Measurements from ENCODE around the gene DBN1. TPM values are rescaled to one million over a fixed set of nuclear protein-coding genes. Genes with fewer than 3 reads are reported as not detected.
"Not testable (repeated sequence)": the region's sequence is repeated elsewhere in the genome, so short reads cannot be mapped to it uniquely, and the experiment has no call there.

DBN1 gene
- total RNA-seq, 2 experiments from 2014 or later, result 29.5 to 41.2 TPM

DNA sequence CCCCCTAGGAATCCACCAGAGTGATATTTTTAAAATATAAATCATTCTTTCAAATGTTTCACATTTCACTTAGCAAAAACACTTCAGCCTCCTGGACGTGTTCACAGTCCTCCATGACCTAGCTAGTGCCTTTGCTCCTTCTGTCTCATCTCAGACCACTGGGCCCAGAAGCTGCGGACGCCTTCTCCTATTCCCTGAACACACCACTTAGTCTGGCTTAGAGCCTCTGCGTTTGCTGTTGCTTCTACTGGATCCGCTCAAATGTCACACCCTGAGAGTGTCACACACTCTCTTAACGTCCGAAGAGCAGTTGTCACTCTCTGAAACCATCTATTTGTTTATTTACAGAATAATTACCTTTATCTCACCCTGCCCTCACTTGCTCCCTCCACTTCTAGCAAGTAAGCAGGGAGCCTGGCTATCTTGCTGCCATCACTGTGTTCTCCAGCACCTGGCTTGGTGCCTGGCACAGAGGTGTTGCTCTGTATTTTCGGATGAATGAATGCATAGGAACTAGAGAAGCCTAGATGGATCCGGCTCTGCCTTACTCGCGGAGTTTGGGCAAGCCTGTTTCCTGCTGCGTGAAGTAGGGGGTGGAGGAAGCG, 48.1 kb downstream of the DBN1 start:
- ChIA-PET POLR2A (interaction anchor here (0.6 kb wide), 1 partner anchor 11 kb away, joined by 6 read pairs; no protein-coding TSS in a partner anchor), CTCF (interaction anchor here (0.8 to 12.6 kb wide), 7 partner anchors 9 to 35 kb away, joined by 3 to 131 read pairs (median 9); no protein-coding TSS in a partner anchor)
- Mint-ChIP-seq H3K27me3 (no peaks in the 10 kb centered on the region), H3K4me1 (peaks cover 29% of the 10 kb centered on the region), H3K27ac (peak overlapping the region; percentile 94), H3K36me3 (ENCODE audit: low read depth) (peaks cover 32% of the 10 kb centered on the region), H3K9me3 (ENCODE audit: low read depth) (no peaks in the 10 kb centered on the region), H3K4me3 (peak overlapping the region; percentile 81)
- ATAC-seq (peak; percentile 2), DNase-seq (no peak)
- intact Hi-C loops (cut with DNase I, micrococcal nuclease), result loop anchor here in 1 of 2 experiments (1.0 to 5.0 kb wide), 3 partner anchors 91 to 727 kb away; partner anchors contain the start of genes DDX41, NHP2 and UIMC1

- DNase-seq, result no peak
- Mint-ChIP-seq H3K27ac (no peak overlapping the region), H3K4me3 (no peak overlapping the region), H3K36me3 (ENCODE audit: low read depth) (peaks cover 16% of the 10 kb centered on the region), H3K27me3 (no peaks in the 10 kb centered on the region), H3K9me3 (ENCODE audit: low read depth) (no peaks in the 10 kb centered on the region), H3K4me1 (peaks cover 13% of the 10 kb centered on the region)
- no peak for ATAC-seq
- ChIA-PET CTCF (interaction anchor here (1.2 to 12.6 kb wide), 5 partner anchors 10 to 74 kb away, joined by 3 to 131 read pairs (median 10); partner anchors contain the start of gene PDLIM7), POLR2A (interaction anchor here (1.6 kb wide), 1 partner anchor 8 kb away, joined by 4 read pairs; no protein-coding TSS in a partner anchor)
- intact Hi-C loops (cut with DNase I, micrococcal nuclease), result no loop called here
Measured at GRCh38 chr5:177423671-177424070, 49.8 kb downstream of the DBN1 start.

DNA sequence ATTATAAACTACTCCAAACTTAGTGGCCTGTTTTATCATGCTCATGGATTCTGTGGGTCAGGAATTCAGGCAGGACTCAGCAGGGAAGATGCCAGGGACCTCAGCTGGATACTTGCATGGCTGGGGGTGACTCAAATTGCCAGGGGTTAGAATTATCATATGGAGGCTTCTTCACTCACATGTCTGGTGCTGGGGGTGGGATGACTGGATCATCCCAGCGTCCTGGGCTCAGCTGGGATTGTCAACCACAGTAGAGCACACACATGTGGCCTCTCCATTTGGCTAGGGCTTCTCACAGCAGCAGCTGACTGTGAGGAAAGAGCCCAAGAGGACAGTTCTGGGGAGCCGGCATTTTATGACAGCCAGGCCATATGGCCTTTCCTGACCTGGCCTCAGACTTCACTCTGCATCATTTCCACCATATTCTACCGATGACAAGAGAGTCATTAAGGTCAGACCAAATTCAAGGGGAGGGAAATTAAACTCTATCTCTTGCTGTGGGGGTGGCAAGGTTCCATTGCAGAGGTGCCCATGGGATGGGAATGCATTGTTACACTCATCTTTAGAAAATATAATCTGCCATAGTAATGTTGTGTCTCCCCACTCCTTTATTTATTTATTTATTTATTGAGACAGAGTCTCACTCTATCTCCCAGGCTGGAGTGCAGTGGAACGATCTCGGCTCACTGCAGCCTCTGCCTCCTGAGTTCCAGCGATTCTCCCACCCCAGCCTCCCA, 52.2 kb downstream of the DBN1 start:
- no peak for DNase-seq
- CTCF ChIA-PET, result interaction anchor here (0.6 to 9.8 kb wide), 2 partner anchors 17 to 28 kb away, joined by 4 to 81 read pairs; no protein-coding TSS in a partner anchor
- POLR2A ChIA-PET, result no interaction called here

DNA sequence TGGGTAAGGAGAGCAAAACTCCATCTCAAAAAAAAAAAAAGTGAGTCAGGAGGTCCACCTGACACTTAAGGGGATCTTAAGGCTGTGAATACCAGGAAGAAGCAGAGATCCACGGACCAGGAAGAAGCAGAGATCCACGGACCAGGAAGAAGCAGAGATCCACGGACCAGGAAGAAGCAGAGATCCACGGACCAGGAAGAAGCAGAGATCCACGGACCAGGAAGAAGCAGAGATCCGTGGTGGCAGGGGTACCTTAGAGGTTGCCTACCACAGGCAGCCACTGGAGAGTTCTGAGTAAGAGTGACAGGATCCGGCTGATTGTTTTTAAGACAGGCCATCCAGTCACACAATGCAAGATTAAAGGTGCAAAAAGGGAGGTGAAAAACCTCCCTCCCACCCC, 53.0 kb downstream of the DBN1 start:
- peaks cover 11% of the 10 kb centered on the region for H3K4me1 Mint-ChIP-seq
- ATAC-seq; intact Hi-C loops (cut with DNase I, micrococcal nuclease); H3K36me3 Mint-ChIP-seq (ENCODE audit: low read depth); H3K27me3 Mint-ChIP-seq; H3K9me3 Mint-ChIP-seq (ENCODE audit: low read depth); H3K27ac Mint-ChIP-seq; POLR2A ChIA-PET; DNase-seq; H3K4me3 Mint-ChIP-seq: not testable (repeated sequence)
- CTCF ChIA-PET, result interaction anchor here (9.8 kb wide), 1 partner anchor 17 kb away, joined by 81 read pairs; no protein-coding TSS in a partner anchor

More for the DNA sequence above, 52.2 kb downstream of the DBN1 start:
- no peak overlapping the region for H3K27ac Mint-ChIP-seq
- no peak for ATAC-seq
- intact Hi-C loops (cut with DNase I, micrococcal nuclease), result no loop called here
- no peak overlapping the region for H3K4me3 Mint-ChIP-seq
- H3K9me3 Mint-ChIP-seq (ENCODE audit: low read depth), result no peaks in the 10 kb centered on the region
- no peaks in the 10 kb centered on the region for H3K36me3 Mint-ChIP-seq (ENCODE audit: low read depth)
- H3K4me1 Mint-ChIP-seq, result peaks cover 14% of the 10 kb centered on the region
- H3K27me3 Mint-ChIP-seq, result no peaks in the 10 kb centered on the region

- DNase-seq (no peak), ATAC-seq (no peak)
- intact Hi-C loops (cut with DNase I, micrococcal nuclease), result no loop called here
- no peaks in the 10 kb centered on the region for H3K27me3 Mint-ChIP-seq
- H3K9me3 Mint-ChIP-seq (ENCODE audit: low read depth), result no peaks in the 10 kb centered on the region
- no peak overlapping the region for H3K4me3 Mint-ChIP-seq
- H3K4me1 Mint-ChIP-seq, result peaks cover 10% of the 10 kb centered on the region
- no peaks in the 10 kb centered on the region for H3K36me3 Mint-ChIP-seq (ENCODE audit: low read depth)
- CTCF ChIA-PET, result interaction anchor here (7.3 kb wide), 1 partner anchor 15 kb away, joined by 55 read pairs; no protein-coding TSS in a partner anchor
- POLR2A ChIA-PET, result no interaction called here
- no peak overlapping the region for H3K27ac Mint-ChIP-seq
Measured at GRCh38 chr5:177419046-177419445, 54.4 kb downstream of the DBN1 start.

GRCh38 chr5:177417081-177417480, 56.4 kb downstream of the DBN1 start:
- H3K9me3 Mint-ChIP-seq (ENCODE audit: low read depth); intact Hi-C loops (cut with DNase I, micrococcal nuclease); DNase-seq; H3K36me3 Mint-ChIP-seq (ENCODE audit: low read depth); H3K4me3 Mint-ChIP-seq; ATAC-seq; H3K27ac Mint-ChIP-seq; H3K27me3 Mint-ChIP-seq: not testable (repeated sequence)
- ChIA-PET CTCF (interaction anchor here (0.7 to 7.3 kb wide), 4 partner anchors 13 to 138 kb away, joined by 3 to 55 read pairs (median 6); no protein-coding TSS in a partner anchor), POLR2A (interaction anchor here (0.8 kb wide), 1 partner anchor 15 kb away, joined by 3 read pairs; no protein-coding TSS in a partner anchor)
- peaks cover 24% of the 10 kb centered on the region for H3K4me1 Mint-ChIP-seq

GRCh38 chr5:177414481-177414880, 59.0 kb downstream of the DBN1 start:
- intact Hi-C loops (cut with DNase I, micrococcal nuclease), result no loop called here
- no peak for ATAC-seq
- H3K4me3 Mint-ChIP-seq, result no peak overlapping the region
- H3K4me1 Mint-ChIP-seq, result peaks cover 36% of the 10 kb centered on the region
- H3K27me3 Mint-ChIP-seq, result no peaks in the 10 kb centered on the region
- no peak for DNase-seq
- H3K9me3 Mint-ChIP-seq (ENCODE audit: low read depth), result no peaks in the 10 kb centered on the region
- ChIA-PET POLR2A (interaction anchor here (1.2 kb wide), 1 partner anchor 11 kb away, joined by 6 read pairs; no protein-coding TSS in a partner anchor), CTCF (interaction anchor here (0.9 to 7.3 kb wide), 8 partner anchors 9 to 43 kb away, joined by 3 to 55 read pairs (median 8); partner anchors contain the start of gene GRK6)
- H3K27ac Mint-ChIP-seq, result no peak overlapping the region
- H3K36me3 Mint-ChIP-seq (ENCODE audit: low read depth), result no peaks in the 10 kb centered on the region

- no peaks in the 10 kb centered on the region for H3K27me3 Mint-ChIP-seq
- intact Hi-C loops (cut with DNase I, micrococcal nuclease), result no loop called here
- ATAC-seq (peak; percentile 80), DNase-seq (peak; percentile 33)
- ChIA-PET POLR2A (interaction anchor here (0.5 to 1.3 kb wide), 2 partner anchors 19 to 33 kb away, joined by 3 read pairs; no protein-coding TSS in a partner anchor), CTCF (interaction anchor here (0.9 to 7.3 kb wide), 3 partner anchors 9 to 30 kb away, joined by 3 to 55 read pairs (median 21); no protein-coding TSS in a partner anchor)
- H3K36me3 Mint-ChIP-seq (ENCODE audit: low read depth), result no peaks in the 10 kb centered on the region
- peak overlapping the region; percentile 55 for H3K27ac Mint-ChIP-seq
- H3K4me1 Mint-ChIP-seq, result peaks cover 36% of the 10 kb centered on the region
- no peaks in the 10 kb centered on the region for H3K9me3 Mint-ChIP-seq (ENCODE audit: low read depth)
- no peak overlapping the region for H3K4me3 Mint-ChIP-seq
Measured at GRCh38 chr5:177412603-177413233, 60.7 kb downstream of the DBN1 start.

- CTCF ChIA-PET, result interaction anchor here (0.7 to 4.2 kb wide), 4 partner anchors 8 to 47 kb away, joined by 3 to 25 read pairs (median 4); no protein-coding TSS in a partner anchor
Measured at GRCh38 chr5:177410575-177410974, 62.9 kb downstream of the DBN1 start.

GRCh38 chr5:177409043-177409801, 64.2 kb downstream of the DBN1 start, which contains the start of gene F12:
Gene F12 (minus strand): TSS chr5:177409564. CDS start chr5:177409527, 37 bp downstream.
- CTCF ChIA-PET, result interaction anchor here (0.8 to 4.2 kb wide), 7 partner anchors 17 to 91 kb away, joined by 3 to 25 read pairs (median 6); no protein-coding TSS in a partner anchor

More at GRCh38 chr5:177410575-177410974, 62.9 kb downstream of the DBN1 start:
- Mint-ChIP-seq H3K9me3 (ENCODE audit: low read depth) (no peaks in the 10 kb centered on the region), H3K4me1 (peaks cover 31% of the 10 kb centered on the region), H3K4me3 (no peak overlapping the region), H3K36me3 (ENCODE audit: low read depth) (no peaks in the 10 kb centered on the region), H3K27ac (no peak overlapping the region), H3K27me3 (no peaks in the 10 kb centered on the region)
- POLR2A ChIA-PET, result interaction anchor here (0.6 kb wide), 1 partner anchor 411 kb away, joined by 3 read pairs; no protein-coding TSS in a partner anchor
- no peak for DNase-seq
- intact Hi-C loops (cut with DNase I, micrococcal nuclease), result no loop called here
- peak; percentile 7 for ATAC-seq

More at GRCh38 chr5:177409043-177409801, 64.2 kb downstream of the DBN1 start, which contains the start of gene F12:
- Mint-ChIP-seq H3K27ac (no peak within 1 kb of the TSS), H3K4me1 (peaks cover 35% of the 10 kb centered on the region), H3K27me3 (no peaks in the 10 kb centered on the region), H3K4me3 (no peak within 1 kb of the TSS), H3K36me3 (ENCODE audit: low read depth) (no peaks in the 10 kb centered on the region), H3K9me3 (ENCODE audit: low read depth) (no peaks in the 10 kb centered on the region)
- intact Hi-C loops (cut with DNase I, micrococcal nuclease), result no loop called here
- no peak for ATAC-seq
- no peak for DNase-seq
- POLR2A ChIA-PET, result no interaction called here
